Hepatocyte (in vitro differentiated cells): ENCODE data around the gene PTGIS. TPM values are rescaled to one million over a fixed set of nuclear protein-coding genes. Genes with fewer than 3 reads are reported as not detected.

Source experiments
- DNase-seq: peaks from one replicate; pipeline ENCODE4 v3.0.0-alpha.2; 2016; ENCODE audit warnings: low spot score
- H2AFZ ChIP-seq: fragments of 200-600 bp; sonication (generic); 2 replicates; pipeline ENCODE4 v1.6.0; 2016; ENCODE audit warnings: antibody characterized with exemption, mild to moderate bottlenecking
- H3K27ac ChIP-seq: fragments of 200-600 bp; sonication (generic); 2 replicates; pipeline ENCODE4 v1.5.1; 2016; ENCODE audit warnings: mild to moderate bottlenecking
- H3K27me3 ChIP-seq: fragments of 200-600 bp; sonication (generic); 2 replicates; pipeline ENCODE4 v1.6.1; 2016
- H3K36me3 ChIP-seq: fragments of 200-600 bp; sonication (generic); replicated peaks from 2 replicates; pipeline ENCODE4 v1.5.1; 2016; ENCODE audit warnings: low read depth; ENCODE audit not compliant: insufficient read depth
- H3K4me1 ChIP-seq: fragments of 200-600 bp; sonication (generic); 2 replicates; pipeline ENCODE4 v1.5.1; 2016; ENCODE audit warnings: mild to moderate bottlenecking, moderate library complexity; ENCODE audit not compliant: insufficient read depth
- H3K4me2 ChIP-seq: fragments of 200-600 bp; sonication (generic); 2 replicates; pipeline ENCODE4 v1.6.0; 2016
- H3K4me3 ChIP-seq: fragments of 200-600 bp; sonication (generic); 2 replicates; pipeline ENCODE4 v1.5.1; 2016; ENCODE audit warnings: mild to moderate bottlenecking
- H3K79me2 ChIP-seq: fragments of 200-600 bp; sonication (generic); 2 replicates; pipeline ENCODE4 v1.6.0; 2017; ENCODE audit warnings: mild to moderate bottlenecking
- H3K9me2 ChIP-seq: fragments of 200-600 bp; sonication (generic); replicated peaks from 2 replicates; pipeline ENCODE4 v1.6.0; 2017; ENCODE audit warnings: mild to moderate bottlenecking; ENCODE audit not compliant: insufficient read depth
- H3K9me3 ChIP-seq: fragments of 200-600 bp; sonication (generic); 2 replicates; pipeline ENCODE4 v1.5.1; 2016; ENCODE audit warnings: low read depth, mild to moderate bottlenecking
- H4K20me1 ChIP-seq: fragments of 200-600 bp; sonication (generic); 2 replicates; pipeline ENCODE4 v1.6.0; 2016; ENCODE audit warnings: mild to moderate bottlenecking; ENCODE audit not compliant: insufficient read depth, poor library complexity, severe bottlenecking
- EZH2 ChIP-seq: fragments of 200-600 bp; sonication (generic); IDR thresholded peaks from 2 replicates; pipeline ENCODE4 v1.6.1; 2016; ENCODE audit warnings: antibody characterized with exemption, mild to moderate bottlenecking, borderline replicate concordance
- EZH2phosphoT487 ChIP-seq: fragments of 200-600 bp; sonication (generic); IDR thresholded peaks from one replicate; pipeline ENCODE4 v1.6.1; 2018; ENCODE audit warnings: antibody characterized with exemption, mild to moderate bottlenecking, low read depth, moderate library complexity; ENCODE audit not compliant: unreplicated experiment, severe bottlenecking
- WGBS: methylation state at CpG from one replicate; pipeline ENCODE4 v1.1.6; 2016; ENCODE audit warnings: low lambda C conversion rate; ENCODE audit errors: missing lambda C conversion rate; 5-methylcytosine and 5-hydroxymethylcytosine counted together
- polyA plus RNA-seq: library from polyadenylated mRNA; unstranded; fragments of >200 nt; fragmentation: Nextera tagmentation; extraction: Ambion mirVana; gene quantifications from 2 replicates; pipeline ENCODE4 v1.2.1, GENCODE V29; 2016
- total RNA-seq: library from RNA; depleted of rRNA; stranded (reverse); fragments of >200 nt; gene quantifications from 2 replicates; pipeline ENCODE4 v1.2.3, GENCODE V29; 2014
- TF ChIP-seq, protein P1 (sequence below): fragments of 200-600 bp; sonication (generic); IDR thresholded peaks from 2 replicates; pipeline ENCODE4 v1.5.1; 2016; ENCODE audit warnings: antibody characterized with exemption, mild to moderate bottlenecking; ENCODE audit not compliant: poor library complexity

The PTGIS gene
- total and polyA plus RNA-seq, 2 experiments from 2014 or later: 25.4 to 26.1 TPM

DNA sequence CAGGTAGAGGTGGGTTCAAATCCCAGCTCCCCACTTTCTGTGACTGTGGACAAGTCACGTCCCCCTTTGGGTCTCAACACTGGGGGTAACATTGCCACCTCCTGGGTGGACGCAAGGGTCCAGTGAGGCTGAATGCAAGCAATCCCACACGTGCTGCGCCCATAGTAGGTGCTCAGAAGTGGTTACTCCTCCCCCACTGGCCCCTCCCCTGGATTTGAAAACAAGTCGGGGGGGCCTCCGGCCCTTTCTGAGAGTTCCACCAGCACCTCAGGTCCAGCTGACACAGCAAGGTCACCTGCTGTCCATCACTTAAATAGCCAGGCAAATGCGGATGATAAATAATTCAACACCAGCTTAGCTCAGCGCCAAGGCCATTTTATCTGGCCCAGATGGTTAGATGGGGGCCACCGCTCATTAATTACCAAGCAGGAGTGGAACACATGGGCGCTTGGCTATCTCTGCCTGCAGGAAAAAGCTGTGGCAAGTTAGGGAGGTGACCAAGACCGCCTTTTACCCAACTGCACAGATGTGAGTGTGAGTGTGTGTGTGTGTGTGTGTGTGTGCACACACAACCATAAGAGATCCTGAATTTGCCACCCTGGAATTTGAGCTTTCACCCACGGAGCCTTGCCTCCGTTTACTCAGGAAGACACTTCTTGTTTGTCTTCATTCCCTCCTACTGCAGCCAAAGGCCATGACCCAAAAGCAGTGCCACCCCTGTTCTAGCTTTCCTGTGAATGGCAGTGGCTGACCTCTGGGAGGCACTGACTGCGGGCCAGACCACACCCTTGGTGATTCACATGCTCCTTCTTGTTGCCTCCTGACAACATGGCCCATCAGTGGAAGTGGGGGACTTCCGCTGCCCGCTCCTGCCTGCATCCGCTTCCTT lies 50.8 kb downstream of the PTGIS start:
- Histone ChIP-seq H3K27ac (no peak overlapping the region), H4K20me1 (no peaks in the 10 kb centered on the region), H3K9me2 (no peaks in the 10 kb centered on the region), H3K4me2 (no peak overlapping the region), H3K9me3 (no peaks in the 10 kb centered on the region), H3K79me2 (no peaks in the 10 kb centered on the region), H3K4me3 (no peak overlapping the region), H3K4me1 (no peaks in the 10 kb centered on the region), H3K36me3 (no peaks in the 10 kb centered on the region), H3K27me3 (no peaks in the 10 kb centered on the region), H2AFZ (no peak overlapping the region)
- 89% methylated on average over 17 of the region's 17 CpGs for WGBS
- DNase-seq: no peak
- TF ChIP-seq EZH2 (no peak), EZH2phosphoT487 (no peak)
- TF ChIP-seq, protein P1, sequence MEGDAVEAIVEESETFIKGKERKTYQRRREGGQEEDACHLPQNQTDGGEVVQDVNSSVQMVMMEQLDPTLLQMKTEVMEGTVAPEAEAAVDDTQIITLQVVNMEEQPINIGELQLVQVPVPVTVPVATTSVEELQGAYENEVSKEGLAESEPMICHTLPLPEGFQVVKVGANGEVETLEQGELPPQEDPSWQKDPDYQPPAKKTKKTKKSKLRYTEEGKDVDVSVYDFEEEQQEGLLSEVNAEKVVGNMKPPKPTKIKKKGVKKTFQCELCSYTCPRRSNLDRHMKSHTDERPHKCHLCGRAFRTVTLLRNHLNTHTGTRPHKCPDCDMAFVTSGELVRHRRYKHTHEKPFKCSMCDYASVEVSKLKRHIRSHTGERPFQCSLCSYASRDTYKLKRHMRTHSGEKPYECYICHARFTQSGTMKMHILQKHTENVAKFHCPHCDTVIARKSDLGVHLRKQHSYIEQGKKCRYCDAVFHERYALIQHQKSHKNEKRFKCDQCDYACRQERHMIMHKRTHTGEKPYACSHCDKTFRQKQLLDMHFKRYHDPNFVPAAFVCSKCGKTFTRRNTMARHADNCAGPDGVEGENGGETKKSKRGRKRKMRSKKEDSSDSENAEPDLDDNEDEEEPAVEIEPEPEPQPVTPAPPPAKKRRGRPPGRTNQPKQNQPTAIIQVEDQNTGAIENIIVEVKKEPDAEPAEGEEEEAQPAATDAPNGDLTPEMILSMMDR: no peak

DNA sequence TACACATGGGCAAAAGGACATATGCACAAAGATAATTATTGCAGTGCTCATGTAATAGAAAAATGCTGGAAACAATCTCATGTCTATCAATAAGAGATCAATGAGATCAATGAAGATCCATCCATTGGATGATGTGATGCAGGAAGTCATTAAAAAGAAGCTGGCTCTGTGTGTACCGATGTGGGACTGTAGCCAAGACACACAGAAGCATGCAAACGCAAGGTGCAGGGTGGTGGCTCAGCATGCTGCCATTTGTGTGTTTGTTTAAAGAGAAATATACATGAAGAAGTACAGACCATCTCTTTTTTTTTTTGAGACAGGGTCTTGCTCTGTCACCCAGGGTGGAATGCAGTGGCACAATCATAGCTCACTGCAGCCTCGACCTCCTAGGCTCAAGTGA lies 52.4 kb downstream of the PTGIS start:
- Histone ChIP-seq H3K27me3 (no peaks in the 10 kb centered on the region), H3K4me1 (peaks cover 5% of the 10 kb centered on the region), H3K79me2 (no peaks in the 10 kb centered on the region), H3K9me3 (no peaks in the 10 kb centered on the region), H3K9me2 (no peaks in the 10 kb centered on the region), H4K20me1 (no peaks in the 10 kb centered on the region), H3K4me2 (no peak overlapping the region), H2AFZ (no peak overlapping the region), H3K36me3 (no peaks in the 10 kb centered on the region), H3K4me3 (no peak overlapping the region), H3K27ac (no peak overlapping the region)
- TF ChIP-seq, protein P1: no peak
- TF ChIP-seq EZH2phosphoT487 (no peak), EZH2 (no peak)
- DNase-seq: no peak
- WGBS: 88% methylated on average over 3 of the region's 3 CpGs

DNA sequence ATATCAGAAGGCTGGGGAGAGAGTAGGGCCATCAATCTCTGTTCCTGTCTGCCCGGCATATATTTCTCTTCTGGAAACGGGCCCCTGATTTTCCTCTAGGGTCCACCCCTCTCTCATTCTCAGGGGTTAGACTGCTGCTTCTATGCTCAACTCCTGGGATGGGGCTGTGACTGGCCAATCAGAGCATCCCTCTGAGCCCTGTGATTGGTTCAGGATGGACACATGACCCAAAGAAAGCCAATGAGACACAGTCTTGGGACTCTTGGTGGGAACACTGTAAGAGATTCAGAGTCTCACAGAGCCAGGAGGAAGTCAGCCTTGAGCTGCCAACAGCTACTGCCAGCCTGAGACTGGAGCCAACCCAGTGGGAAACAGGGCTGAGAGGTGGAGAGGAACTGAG lies 54.4 kb downstream of the PTGIS start:
- H3K4me2 ChIP-seq: no peak overlapping the region
- H4K20me1 ChIP-seq: no peaks in the 10 kb centered on the region
- H3K4me3 ChIP-seq: no peak overlapping the region
- no peak overlapping the region for H3K27ac ChIP-seq
- H3K27me3 ChIP-seq: no peaks in the 10 kb centered on the region
- no peak for DNase-seq
- TF ChIP-seq EZH2phosphoT487 (no peak), EZH2 (no peak)
- TF ChIP-seq, protein P1: no peak
- H3K36me3 ChIP-seq: no peaks in the 10 kb centered on the region
- WGBS: 100% methylated on average over 2 of the region's 2 CpGs
- no peaks in the 10 kb centered on the region for H3K79me2 ChIP-seq
- H3K9me2 ChIP-seq: no peaks in the 10 kb centered on the region
- H3K4me1 ChIP-seq: peaks cover 10% of the 10 kb centered on the region
- no peak overlapping the region for H2AFZ ChIP-seq
- no peaks in the 10 kb centered on the region for H3K9me3 ChIP-seq
